Measurements from ENCODE around the gene COL15A1.

- TF ChIP-seq, protein P1, sequence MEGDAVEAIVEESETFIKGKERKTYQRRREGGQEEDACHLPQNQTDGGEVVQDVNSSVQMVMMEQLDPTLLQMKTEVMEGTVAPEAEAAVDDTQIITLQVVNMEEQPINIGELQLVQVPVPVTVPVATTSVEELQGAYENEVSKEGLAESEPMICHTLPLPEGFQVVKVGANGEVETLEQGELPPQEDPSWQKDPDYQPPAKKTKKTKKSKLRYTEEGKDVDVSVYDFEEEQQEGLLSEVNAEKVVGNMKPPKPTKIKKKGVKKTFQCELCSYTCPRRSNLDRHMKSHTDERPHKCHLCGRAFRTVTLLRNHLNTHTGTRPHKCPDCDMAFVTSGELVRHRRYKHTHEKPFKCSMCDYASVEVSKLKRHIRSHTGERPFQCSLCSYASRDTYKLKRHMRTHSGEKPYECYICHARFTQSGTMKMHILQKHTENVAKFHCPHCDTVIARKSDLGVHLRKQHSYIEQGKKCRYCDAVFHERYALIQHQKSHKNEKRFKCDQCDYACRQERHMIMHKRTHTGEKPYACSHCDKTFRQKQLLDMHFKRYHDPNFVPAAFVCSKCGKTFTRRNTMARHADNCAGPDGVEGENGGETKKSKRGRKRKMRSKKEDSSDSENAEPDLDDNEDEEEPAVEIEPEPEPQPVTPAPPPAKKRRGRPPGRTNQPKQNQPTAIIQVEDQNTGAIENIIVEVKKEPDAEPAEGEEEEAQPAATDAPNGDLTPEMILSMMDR (IDR thresholded peaks at IDR 0.05) = no peak
- no peak for TF ChIP-seq POLR2A (IDR thresholded peaks at IDR 0.05)
- TF ChIP-seq POLR2AphosphoS5 (IDR thresholded peaks at IDR 0.05) = no peak
Observed at GRCh38 chr9:99050292-99050911, 106.7 kb downstream of the COL15A1 start.

All from stomach (tissue), 4 donors.